Osteoblast (primary cell): ENCODE results near the gene KLK5. TPM values are rescaled to one million over a fixed set of nuclear protein-coding genes. Genes with fewer than 3 reads are reported as not detected.

Experiments
- DNase-seq: peaks from one replicate; pipeline ENCODE4 v3.0.0; 2011; ENCODE audit warnings: low spot score, mixed read lengths; ENCODE audit not compliant: insufficient read length; ENCODE audit errors: missing footprints
- H2AFZ ChIP-seq: 2 replicates; pipeline ENCODE4 v1.6.0; 2011; ENCODE audit warnings: mild to moderate bottlenecking, low read length
- H3K27ac ChIP-seq: 2 replicates; pipeline ENCODE4 v1.5.1; 2011; ENCODE audit warnings: mild to moderate bottlenecking, low read depth, low read length, moderate library complexity
- H3K27me3 ChIP-seq: 2 replicates; pipeline ENCODE4 v1.6.0; 2012; ENCODE audit warnings: mild to moderate bottlenecking, control low read depth, inconsistent platforms, low read length, moderate library complexity; ENCODE audit not compliant: insufficient read depth
- H3K36me3 ChIP-seq: 2 replicates; pipeline ENCODE4 v1.5.1; 2011; ENCODE audit warnings: mild to moderate bottlenecking, low read length, control low read depth, moderate library complexity; ENCODE audit not compliant: insufficient read depth
- H3K4me1 ChIP-seq: 2 replicates; pipeline ENCODE4 v1.5.1; 2011; ENCODE audit warnings: mild to moderate bottlenecking, low read length, control low read depth, moderate library complexity; ENCODE audit not compliant: insufficient read depth
- H3K4me2 ChIP-seq: 2 replicates; pipeline ENCODE4 v1.6.0; 2011; ENCODE audit warnings: mild to moderate bottlenecking, low read length; ENCODE audit not compliant: insufficient read depth
- H3K4me3 ChIP-seq: fragments of 200-600 bp; sonication (generic); 3 replicates; pipeline ENCODE4 v1.5.1; 2012; ENCODE audit warnings: mild to moderate bottlenecking, low read length, inconsistent platforms; ENCODE audit not compliant: insufficient read depth
- H3K79me2 ChIP-seq: 2 replicates; pipeline ENCODE4 v1.6.0; 2012; ENCODE audit warnings: mild to moderate bottlenecking, low read length, control low read depth, inconsistent platforms; ENCODE audit not compliant: insufficient read depth
- H3K9me3 ChIP-seq: 2 replicates; pipeline ENCODE4 v1.5.1; 2011; ENCODE audit warnings: low read depth, low read length, control low read depth
- H4K20me1 ChIP-seq: 2 replicates; pipeline ENCODE4 v1.6.0; 2012; ENCODE audit warnings: mild to moderate bottlenecking, low read length, control low read depth; ENCODE audit not compliant: insufficient read depth
- total RNA-seq: library from RNA; depleted of rRNA; stranded (reverse); fragments of >200 nt; gene quantifications from 2 replicates; pipeline ENCODE4 v1.2.3, GENCODE V29; 2012
- TF ChIP-seq, protein P1 (sequence below): IDR thresholded peaks from 2 replicates; pipeline ENCODE4 v1.5.1; 2011; ENCODE audit warnings: mild to moderate bottlenecking, low read depth, low read length, moderate library complexity; ENCODE audit errors: extremely low read depth

The KLK5 gene, protein sequence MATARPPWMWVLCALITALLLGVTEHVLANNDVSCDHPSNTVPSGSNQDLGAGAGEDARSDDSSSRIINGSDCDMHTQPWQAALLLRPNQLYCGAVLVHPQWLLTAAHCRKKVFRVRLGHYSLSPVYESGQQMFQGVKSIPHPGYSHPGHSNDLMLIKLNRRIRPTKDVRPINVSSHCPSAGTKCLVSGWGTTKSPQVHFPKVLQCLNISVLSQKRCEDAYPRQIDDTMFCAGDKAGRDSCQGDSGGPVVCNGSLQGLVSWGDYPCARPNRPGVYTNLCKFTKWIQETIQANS
- total RNA-seq, result not detected in 2 replicates

DNA sequence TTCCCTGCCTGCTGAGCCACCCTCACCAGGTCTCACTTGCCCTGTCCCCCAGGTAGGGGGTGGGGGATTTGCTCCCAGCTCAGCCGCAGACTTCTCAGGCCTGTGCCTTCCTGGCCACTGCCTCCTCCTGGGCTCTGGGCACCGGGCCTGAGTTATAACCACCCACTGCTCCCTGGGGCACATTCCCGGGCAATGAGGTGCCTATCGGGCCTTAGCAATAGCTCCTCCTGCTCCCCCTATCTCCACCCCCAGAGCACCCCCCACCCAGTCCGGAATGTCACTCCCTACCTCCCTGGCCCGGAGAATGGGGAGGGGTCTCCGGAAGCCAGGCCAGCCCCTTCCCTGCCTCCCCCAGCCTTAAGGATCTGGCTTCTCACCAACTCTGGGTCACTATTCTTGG, at the start of gene KLK5:
KLK5 (minus strand) TSS at position 129 of the 400 bp plus-strand sequence. CDS start 381 bp downstream, outside the sequence.
- peak; percentile 85 for DNase-seq
- no peak within 1 kb of the TSS for H3K4me3 ChIP-seq
- H3K27ac ChIP-seq, result no peak within 1 kb of the TSS
- H3K4me2 ChIP-seq, result no peak within 1 kb of the TSS
- no peaks in the 10 kb centered on the region for H4K20me1 ChIP-seq
- no peaks in the 10 kb centered on the region for H3K36me3 ChIP-seq
- no peaks in the 10 kb centered on the region for H3K9me3 ChIP-seq
- no peaks in the 10 kb centered on the region for H3K27me3 ChIP-seq
- no peaks in the 10 kb centered on the region for H3K79me2 ChIP-seq
- TF ChIP-seq, protein P1, sequence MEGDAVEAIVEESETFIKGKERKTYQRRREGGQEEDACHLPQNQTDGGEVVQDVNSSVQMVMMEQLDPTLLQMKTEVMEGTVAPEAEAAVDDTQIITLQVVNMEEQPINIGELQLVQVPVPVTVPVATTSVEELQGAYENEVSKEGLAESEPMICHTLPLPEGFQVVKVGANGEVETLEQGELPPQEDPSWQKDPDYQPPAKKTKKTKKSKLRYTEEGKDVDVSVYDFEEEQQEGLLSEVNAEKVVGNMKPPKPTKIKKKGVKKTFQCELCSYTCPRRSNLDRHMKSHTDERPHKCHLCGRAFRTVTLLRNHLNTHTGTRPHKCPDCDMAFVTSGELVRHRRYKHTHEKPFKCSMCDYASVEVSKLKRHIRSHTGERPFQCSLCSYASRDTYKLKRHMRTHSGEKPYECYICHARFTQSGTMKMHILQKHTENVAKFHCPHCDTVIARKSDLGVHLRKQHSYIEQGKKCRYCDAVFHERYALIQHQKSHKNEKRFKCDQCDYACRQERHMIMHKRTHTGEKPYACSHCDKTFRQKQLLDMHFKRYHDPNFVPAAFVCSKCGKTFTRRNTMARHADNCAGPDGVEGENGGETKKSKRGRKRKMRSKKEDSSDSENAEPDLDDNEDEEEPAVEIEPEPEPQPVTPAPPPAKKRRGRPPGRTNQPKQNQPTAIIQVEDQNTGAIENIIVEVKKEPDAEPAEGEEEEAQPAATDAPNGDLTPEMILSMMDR, result no peak
- H3K4me1 ChIP-seq, result no peaks in the 10 kb centered on the region
- H2AFZ ChIP-seq, result no peak within 1 kb of the TSS

DNA sequence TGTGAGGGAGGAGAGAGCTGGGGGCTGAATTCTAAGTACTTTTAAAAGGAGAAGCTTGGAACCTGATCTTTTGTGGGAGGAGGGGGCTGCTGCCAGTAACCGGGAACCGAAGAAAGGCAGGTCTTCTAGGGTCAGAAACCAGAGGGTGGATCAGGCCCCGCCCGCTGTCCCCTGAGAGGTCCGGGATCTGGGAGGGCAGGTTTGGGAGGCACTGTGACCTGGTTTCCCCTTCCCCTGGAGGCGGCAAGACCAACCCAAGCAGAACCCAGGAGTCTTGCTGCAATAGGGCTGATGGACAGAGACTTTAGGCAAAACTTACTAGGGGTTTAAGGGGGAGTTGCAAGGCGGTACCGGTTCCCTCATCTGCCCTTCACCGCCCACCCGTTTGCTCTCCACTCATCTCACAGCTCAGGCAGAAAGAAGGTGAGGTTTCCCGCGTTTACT, 49.3 kb upstream of the KLK5 start:
- Histone ChIP-seq H3K4me1 (no peaks in the 10 kb centered on the region), H3K9me3 (no peaks in the 10 kb centered on the region), H3K36me3 (no peaks in the 10 kb centered on the region), H3K27ac (no peak overlapping the region), H3K4me2 (no peak overlapping the region), H3K4me3 (no peak overlapping the region), H3K79me2 (no peaks in the 10 kb centered on the region), H2AFZ (no peak overlapping the region), H3K27me3 (no peaks in the 10 kb centered on the region), H4K20me1 (no peaks in the 10 kb centered on the region)
- TF ChIP-seq, protein P1, result no peak
- peak; percentile 53 for DNase-seq

DNA sequence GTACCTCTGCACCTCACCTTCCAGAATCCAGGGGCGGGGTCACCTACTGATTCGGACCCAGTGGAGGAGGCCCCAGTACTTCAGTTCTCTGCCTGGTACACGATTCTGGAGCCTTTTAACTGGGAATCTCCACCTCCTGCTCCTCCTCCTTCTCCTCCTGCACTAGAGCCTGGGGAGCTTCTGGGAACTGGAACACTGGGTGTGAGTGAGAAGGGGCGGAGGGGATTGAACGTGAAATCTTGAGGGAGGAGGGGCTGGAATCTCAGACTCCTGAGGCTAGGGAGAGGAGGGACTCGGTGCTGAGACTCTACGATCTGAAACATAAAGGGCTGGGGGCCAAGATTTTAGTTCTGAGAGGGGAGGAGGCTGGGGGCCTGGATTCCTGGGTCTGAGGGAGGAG, 48.7 kb upstream of the KLK5 start, which contains the start of gene KLK8:
KLK8 (minus strand) TSS at position 90 of the 400 bp plus-strand sequence. CDS start 437 bp downstream, outside the sequence.
- Histone ChIP-seq H3K4me3 (no peak within 1 kb of the TSS), H3K4me2 (no peak within 1 kb of the TSS)

DNA sequence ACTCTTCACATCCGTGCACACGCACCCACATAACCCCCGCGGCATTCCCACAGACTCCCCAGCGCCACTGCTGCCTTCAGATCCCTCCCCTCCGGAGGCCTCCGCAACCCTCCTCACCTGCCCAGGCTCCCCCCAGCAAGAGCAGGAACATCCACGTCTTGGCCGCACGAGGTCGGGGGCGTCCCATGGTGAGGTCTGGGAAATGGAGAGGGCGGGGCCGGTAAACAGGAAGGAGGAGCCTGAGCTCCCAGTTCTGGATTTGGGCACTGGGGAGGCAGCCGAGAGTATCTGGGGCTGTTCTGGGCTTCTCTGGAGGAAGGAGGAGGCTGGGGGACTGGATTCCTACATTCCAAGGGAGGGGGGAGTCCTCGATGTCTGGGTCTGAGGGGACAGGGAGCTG, 48.1 kb upstream of the KLK5 start:
- Histone ChIP-seq H3K27ac (no peak overlapping the region), H4K20me1 (no peaks in the 10 kb centered on the region), H3K79me2 (no peaks in the 10 kb centered on the region), H2AFZ (no peak overlapping the region), H3K9me3 (no peaks in the 10 kb centered on the region), H3K4me3 (no peak overlapping the region), H3K4me1 (no peaks in the 10 kb centered on the region), H3K36me3 (no peaks in the 10 kb centered on the region), H3K27me3 (no peaks in the 10 kb centered on the region), H3K4me2 (no peak overlapping the region)
- DNase-seq, result no peak
- TF ChIP-seq, protein P1, result no peak

More for the DNA sequence above, 48.7 kb upstream of the KLK5 start, which contains the start of gene KLK8:
- Histone ChIP-seq H3K27me3 (no peaks in the 10 kb centered on the region), H3K79me2 (no peaks in the 10 kb centered on the region), H3K4me1 (no peaks in the 10 kb centered on the region), H3K9me3 (no peaks in the 10 kb centered on the region), H2AFZ (no peak within 1 kb of the TSS), H3K27ac (no peak within 1 kb of the TSS), H4K20me1 (no peaks in the 10 kb centered on the region), H3K36me3 (no peaks in the 10 kb centered on the region)
- peak; percentile 43 for DNase-seq
- TF ChIP-seq, protein P1, result no peak
